CD4-positive, alpha-beta T cell treated with Interleukin-4 for 1 hour (primary cell): Measurements from ENCODE around the gene NDST3.

Experiments used
- DNase-seq, 2 donors: peaks; one replicate each; pipeline ENCODE4 v3.0.0-alpha.2; 2020 to 2022

Gene NDST3

GRCh38 chr4:118082182-118082581, 47.9 kb downstream of the NDST3 start:
- DNase-seq, result no peak

- DNase-seq, result no peak
These were observed 51.4 kb downstream of the NDST3 start for GRCh38 chr4:118085700-118086099.

GRCh38 chr4:118086344-118086743, 52.1 kb downstream of the NDST3 start:
- no peak for DNase-seq

GRCh38 chr4:118087366-118087765, 53.1 kb downstream of the NDST3 start:
- DNase-seq, result no peak

GRCh38 chr4:118099106-118099505, 64.8 kb downstream of the NDST3 start:
- DNase-seq, result no peak

- no peak for DNase-seq
These were observed 67.9 kb downstream of the NDST3 start for GRCh38 chr4:118102195-118102594.

GRCh38 chr4:118112117-118113046, 78.1 kb downstream of the NDST3 start:
- no peak for DNase-seq

GRCh38 chr4:118113220-118113619, 78.9 kb downstream of the NDST3 start:
- DNase-seq, result no peak

- no peak for DNase-seq
These were observed 80.4 kb downstream of the NDST3 start for GRCh38 chr4:118114720-118115119.

GRCh38 chr4:118120120-118120760, 86.0 kb downstream of the NDST3 start:
- no peak for DNase-seq

- DNase-seq, result no peak
These were observed 90.7 kb downstream of the NDST3 start for GRCh38 chr4:118124997-118125396.

- no peak for DNase-seq
These were observed 105.0 kb downstream of the NDST3 start for GRCh38 chr4:118139241-118139640.

- no peak for DNase-seq
These were observed 107.0 kb downstream of the NDST3 start for GRCh38 chr4:118141240-118141639.

- no peak for DNase-seq
These were observed 120.4 kb downstream of the NDST3 start for GRCh38 chr4:118154649-118155048.

- DNase-seq, result no peak
These were observed 121.2 kb downstream of the NDST3 start for GRCh38 chr4:118155516-118155915.

GRCh38 chr4:118158763-118159375, 124.6 kb downstream of the NDST3 start:
- no peak for DNase-seq

GRCh38 chr4:118167306-118167705, 133.0 kb downstream of the NDST3 start:
- no peak for DNase-seq

GRCh38 chr4:118171381-118171780, 137.1 kb downstream of the NDST3 start:
- no peak for DNase-seq

- no peak for DNase-seq
These were observed 138.8 kb downstream of the NDST3 start for GRCh38 chr4:118173126-118173525.

- DNase-seq, result no peak
These were observed 139.9 kb downstream of the NDST3 start for GRCh38 chr4:118173956-118174725.

- DNase-seq, result no peak
These were observed 141.2 kb downstream of the NDST3 start for GRCh38 chr4:118175506-118175905.

- no peak for DNase-seq
These were observed 142.8 kb downstream of the NDST3 start for GRCh38 chr4:118177126-118177525.

- DNase-seq, result no peak
These were observed 146.5 kb downstream of the NDST3 start for GRCh38 chr4:118180776-118181175.
